Loucy (cell line): ENCODE data around the gene UBE2L3.

Experiments
- EZH2phosphoT487 ChIP-seq: fragments of 200-600 bp; IDR thresholded peaks from 2 replicates; pipeline ENCODE4 v1.6.1; 2018; ENCODE audit warnings: antibody characterized with exemption, mild to moderate bottlenecking, moderate library complexity, borderline replicate concordance
- TF ChIP-seq, protein P1 (sequence below): fragments of 200-600 bp; sonication (generic); conservative IDR thresholded peaks from 2 replicates; pipeline ENCODE4 v1.5.1; 2014; ENCODE audit warnings: mild to moderate bottlenecking, antibody characterized with exemption, low read length

DNA sequence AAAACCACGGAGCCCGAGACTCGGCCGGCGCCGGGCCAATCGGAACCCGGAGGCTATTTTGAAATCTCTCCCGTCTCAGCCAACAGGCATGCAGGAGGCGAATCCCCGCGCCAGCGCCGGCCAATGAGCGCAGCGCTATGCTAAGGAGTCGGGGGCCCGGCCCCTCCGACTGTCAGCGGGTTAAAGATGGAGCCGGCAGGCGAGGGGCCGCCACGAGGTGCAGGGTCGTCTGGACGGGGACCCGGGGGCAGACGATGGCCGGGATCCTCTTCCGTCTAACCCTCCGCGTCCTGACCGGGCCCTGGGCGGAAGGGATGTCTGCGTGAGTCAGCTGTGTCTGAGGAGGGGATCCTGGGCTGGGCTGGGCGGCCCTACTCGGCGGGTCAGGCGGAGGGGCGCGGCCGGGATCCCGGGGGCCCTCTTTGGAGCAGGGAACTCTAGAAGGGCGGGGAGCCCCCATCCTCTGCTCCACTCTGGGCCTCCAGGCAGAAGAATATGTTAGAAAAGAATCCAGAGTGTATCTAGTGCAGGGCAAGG lies 84.6 kb downstream of the UBE2L3 start:
- TF ChIP-seq, protein P1, sequence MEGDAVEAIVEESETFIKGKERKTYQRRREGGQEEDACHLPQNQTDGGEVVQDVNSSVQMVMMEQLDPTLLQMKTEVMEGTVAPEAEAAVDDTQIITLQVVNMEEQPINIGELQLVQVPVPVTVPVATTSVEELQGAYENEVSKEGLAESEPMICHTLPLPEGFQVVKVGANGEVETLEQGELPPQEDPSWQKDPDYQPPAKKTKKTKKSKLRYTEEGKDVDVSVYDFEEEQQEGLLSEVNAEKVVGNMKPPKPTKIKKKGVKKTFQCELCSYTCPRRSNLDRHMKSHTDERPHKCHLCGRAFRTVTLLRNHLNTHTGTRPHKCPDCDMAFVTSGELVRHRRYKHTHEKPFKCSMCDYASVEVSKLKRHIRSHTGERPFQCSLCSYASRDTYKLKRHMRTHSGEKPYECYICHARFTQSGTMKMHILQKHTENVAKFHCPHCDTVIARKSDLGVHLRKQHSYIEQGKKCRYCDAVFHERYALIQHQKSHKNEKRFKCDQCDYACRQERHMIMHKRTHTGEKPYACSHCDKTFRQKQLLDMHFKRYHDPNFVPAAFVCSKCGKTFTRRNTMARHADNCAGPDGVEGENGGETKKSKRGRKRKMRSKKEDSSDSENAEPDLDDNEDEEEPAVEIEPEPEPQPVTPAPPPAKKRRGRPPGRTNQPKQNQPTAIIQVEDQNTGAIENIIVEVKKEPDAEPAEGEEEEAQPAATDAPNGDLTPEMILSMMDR: no peak
- TF ChIP-seq EZH2phosphoT487: no peak
